ENCODE results near the gene CACNG4. TPM values are rescaled to one million over a fixed set of nuclear protein-coding genes. Genes with fewer than 3 reads are reported as not detected.
A peak's percentile ranks its signal among the peaks of the same experiment; 100 is the strongest.

Gene CACNG4
- total RNA-seq, 4 donors from 2014 or later, result 0.27 to 1.9 TPM; not detected in 2

DNA sequence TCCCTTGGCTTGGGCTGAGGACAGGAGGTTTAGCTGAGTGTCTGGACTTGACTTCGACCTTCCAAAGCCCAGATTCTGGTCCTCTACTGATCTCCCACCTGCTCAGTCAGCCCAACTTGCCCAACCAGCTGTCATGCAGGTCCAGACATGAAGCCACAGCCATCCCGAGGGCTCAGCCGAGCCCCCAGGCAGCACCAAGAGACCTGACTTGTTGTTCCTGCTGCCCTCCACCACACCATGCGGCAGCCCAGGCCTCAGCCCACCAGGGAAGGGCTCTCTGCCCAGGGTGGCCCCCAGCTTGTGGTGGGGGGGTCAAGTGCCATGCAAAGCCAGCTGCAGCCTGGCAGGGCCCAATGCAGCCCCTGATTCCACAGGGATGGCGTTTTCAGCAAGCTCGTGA lies 17.2 kb upstream of the CACNG4 start:
- H3K4me3 ChIP-seq, result no peak overlapping the region
- H3K36me3 ChIP-seq, result no peaks in the 10 kb centered on the region
- no peak overlapping the region for H3K27ac ChIP-seq
- WGBS, 2 donors (ENCODE audit: low coverage in 1 of 2), result 81 to 100% methylated on average over 1 to 5 of the region's 6 CpGs
- H3K27me3 ChIP-seq, result peaks cover 28% of the 10 kb centered on the region
- H3K9me3 ChIP-seq, result no peaks in the 10 kb centered on the region
- TF ChIP-seq POLR2AphosphoS5 (IDR thresholded peaks at IDR 0.05) (no peak), POLR2A (IDR thresholded peaks at IDR 0.05) (no peak), EP300 (IDR thresholded peaks at IDR 0.05; ENCODE audit: low read depth) (no peak)
- TF ChIP-seq, protein P1, sequence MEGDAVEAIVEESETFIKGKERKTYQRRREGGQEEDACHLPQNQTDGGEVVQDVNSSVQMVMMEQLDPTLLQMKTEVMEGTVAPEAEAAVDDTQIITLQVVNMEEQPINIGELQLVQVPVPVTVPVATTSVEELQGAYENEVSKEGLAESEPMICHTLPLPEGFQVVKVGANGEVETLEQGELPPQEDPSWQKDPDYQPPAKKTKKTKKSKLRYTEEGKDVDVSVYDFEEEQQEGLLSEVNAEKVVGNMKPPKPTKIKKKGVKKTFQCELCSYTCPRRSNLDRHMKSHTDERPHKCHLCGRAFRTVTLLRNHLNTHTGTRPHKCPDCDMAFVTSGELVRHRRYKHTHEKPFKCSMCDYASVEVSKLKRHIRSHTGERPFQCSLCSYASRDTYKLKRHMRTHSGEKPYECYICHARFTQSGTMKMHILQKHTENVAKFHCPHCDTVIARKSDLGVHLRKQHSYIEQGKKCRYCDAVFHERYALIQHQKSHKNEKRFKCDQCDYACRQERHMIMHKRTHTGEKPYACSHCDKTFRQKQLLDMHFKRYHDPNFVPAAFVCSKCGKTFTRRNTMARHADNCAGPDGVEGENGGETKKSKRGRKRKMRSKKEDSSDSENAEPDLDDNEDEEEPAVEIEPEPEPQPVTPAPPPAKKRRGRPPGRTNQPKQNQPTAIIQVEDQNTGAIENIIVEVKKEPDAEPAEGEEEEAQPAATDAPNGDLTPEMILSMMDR (IDR thresholded peaks at IDR 0.05), result no peak
- no peak for DNase-seq
- peaks cover 0 to 8% (median under 1%) of the 10 kb centered on the region in 4 donors for H3K4me1 ChIP-seq
- intact Hi-C loops (cut with DNase I; ENCODE audit: low total_unique reads) (no loop called here), in situ Hi-C loops (cut with MboI; ENCODE audit: low pct_ligation_motif_present in 1 of 4, low pct_unique_long_range_greater_than_20kb in 1 of 4, low sequenced_read_pairs in 3 of 4) (no loop called here)

DNA sequence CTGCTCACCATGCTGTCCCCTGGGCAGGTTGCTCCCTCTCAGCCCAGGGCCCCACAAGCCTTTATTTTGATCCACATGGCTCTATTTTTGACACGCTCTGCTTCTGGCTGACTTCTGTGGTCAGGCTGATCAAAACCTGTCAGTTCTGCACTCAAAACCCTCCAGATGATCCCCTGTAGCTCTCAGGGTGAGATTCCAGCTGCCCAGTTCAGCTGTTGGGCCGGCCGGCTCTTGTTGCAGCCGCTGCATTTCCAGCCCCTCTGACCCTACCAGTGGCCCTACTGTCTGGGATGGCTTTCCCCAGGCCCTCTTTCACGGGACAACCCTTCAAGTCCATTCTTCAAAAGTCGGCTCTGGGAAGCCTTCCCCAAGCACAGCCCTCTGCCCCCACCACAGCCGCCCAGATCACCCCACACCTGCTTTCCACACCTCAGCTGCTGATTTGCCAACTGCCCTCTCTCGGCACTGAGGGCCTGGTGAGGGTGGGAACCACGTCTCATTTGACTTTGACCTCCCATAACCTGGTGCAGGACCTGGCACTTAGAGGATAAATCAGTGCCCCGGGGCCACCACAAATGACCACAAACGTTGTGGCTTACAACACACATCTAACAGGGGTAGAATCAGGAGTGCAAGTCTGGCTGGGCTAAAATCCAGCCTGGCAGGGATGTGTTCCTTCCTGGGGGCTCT lies 16.3 kb upstream of the CACNG4 start:
- intact Hi-C loops (cut with DNase I; ENCODE audit: low total_unique reads), result no loop called here

DNA sequence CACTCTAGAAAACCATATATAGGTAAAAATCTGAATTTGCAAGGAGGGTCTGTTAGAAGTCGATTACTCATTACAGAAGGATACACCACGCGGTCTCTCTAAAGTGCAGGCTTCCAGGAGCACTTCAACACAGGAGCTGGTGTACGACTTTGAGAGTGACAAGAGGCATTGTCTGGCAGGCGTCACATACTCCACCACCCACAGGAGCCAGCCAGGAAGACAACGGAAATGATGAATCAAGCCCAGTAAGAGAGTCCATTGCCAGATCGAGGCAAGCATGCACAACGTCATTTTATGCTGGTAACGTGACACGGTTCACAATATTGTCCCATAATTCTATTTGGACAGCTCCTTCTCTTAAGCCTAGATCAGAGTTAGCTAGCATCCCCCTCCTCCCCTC lies 15.0 kb upstream of the CACNG4 start:
- 60 to 65% methylated on average over 1 to 10 of the region's 10 CpGs for WGBS, 2 donors (ENCODE audit: low coverage in 1 of 2)
- DNase-seq, result no peak
- TF ChIP-seq POLR2AphosphoS5 (IDR thresholded peaks at IDR 0.05) (peak in 1 of 3 donors; percentile 39), EP300 (IDR thresholded peaks at IDR 0.05; ENCODE audit: low read depth) (no peak)
- in situ Hi-C loops (cut with MboI; ENCODE audit: low pct_ligation_motif_present in 1 of 4, low pct_unique_long_range_greater_than_20kb in 1 of 4, low sequenced_read_pairs in 3 of 4), result no loop called here
- H3K27ac ChIP-seq, result no peak overlapping the region
- peaks cover 0 to 15% (median 3%) of the 10 kb centered on the region in 4 donors for H3K4me1 ChIP-seq
- H3K9me3 ChIP-seq, result no peaks in the 10 kb centered on the region
- no peaks in the 10 kb centered on the region for H3K36me3 ChIP-seq
- H3K4me3 ChIP-seq, result no peak overlapping the region
- H3K27me3 ChIP-seq, result peaks cover 15% of the 10 kb centered on the region
- intact Hi-C loops (cut with DNase I; ENCODE audit: low total_unique reads), result no loop called here

More for the DNA sequence above, 16.3 kb upstream of the CACNG4 start:
- H3K9me3 ChIP-seq, result no peaks in the 10 kb centered on the region
- H3K27ac ChIP-seq, result no peak overlapping the region
- TF ChIP-seq EP300 (IDR thresholded peaks at IDR 0.05; ENCODE audit: low read depth) (no peak), POLR2A (IDR thresholded peaks at IDR 0.05) (no peak), POLR2AphosphoS5 (IDR thresholded peaks at IDR 0.05) (no peak)
- TF ChIP-seq, protein P1 (IDR thresholded peaks at IDR 0.05), result no peak
- in situ Hi-C loops (cut with MboI; ENCODE audit: low pct_ligation_motif_present in 1 of 4, low pct_unique_long_range_greater_than_20kb in 1 of 4, low sequenced_read_pairs in 3 of 4), result no loop called here
- peaks cover 22% of the 10 kb centered on the region for H3K27me3 ChIP-seq
- peaks cover 0 to 15% (median 3%) of the 10 kb centered on the region in 4 donors for H3K4me1 ChIP-seq
- H3K36me3 ChIP-seq, result no peaks in the 10 kb centered on the region
- DNase-seq, result no peak
- whole genome bisulfite sequencing, 2 donors (ENCODE audit: low coverage in 1 of 2), result 74% methylated on average over 11 of the region's 11 CpGs; no CpG with 5 or more reads in 1 of the 2 donors
- no peak overlapping the region for H3K4me3 ChIP-seq

DNA sequence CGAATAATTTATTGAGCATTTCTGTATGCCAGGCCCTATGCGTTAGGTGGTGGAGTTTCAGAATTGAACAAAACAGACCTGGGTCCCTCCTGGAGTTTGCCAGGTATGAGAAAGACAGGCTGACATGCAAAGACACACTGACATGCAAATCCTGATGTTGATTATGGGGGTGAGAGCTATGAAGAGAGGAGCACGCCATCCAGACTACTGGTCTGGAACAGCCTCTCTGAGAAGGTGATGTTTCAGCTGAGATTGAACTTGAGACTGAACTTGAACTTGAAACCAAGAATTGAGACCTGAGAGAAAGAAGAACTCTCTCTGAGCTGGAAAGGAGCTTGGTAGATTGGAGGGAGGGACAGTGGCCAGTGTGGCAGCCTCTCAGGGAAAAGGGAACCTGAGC lies 14.2 kb upstream of the CACNG4 start:
- no peak overlapping the region for H3K4me3 ChIP-seq
- 91 to 100% methylated on average over 1 to 3 of the region's 3 CpGs for WGBS, 2 donors (ENCODE audit: low coverage in 1 of 2)
- H3K27ac ChIP-seq, result no peak overlapping the region
- H3K36me3 ChIP-seq, result no peaks in the 10 kb centered on the region
- TF ChIP-seq, protein P1 (IDR thresholded peaks at IDR 0.05), result no peak
- TF ChIP-seq EP300 (IDR thresholded peaks at IDR 0.05; ENCODE audit: low read depth) (no peak), POLR2AphosphoS5 (IDR thresholded peaks at IDR 0.05) (no peak), POLR2A (IDR thresholded peaks at IDR 0.05) (no peak)
- intact Hi-C loops (cut with DNase I; ENCODE audit: low total_unique reads), result no loop called here
- peaks cover 0 to 15% (median 3%) of the 10 kb centered on the region in 4 donors for H3K4me1 ChIP-seq
- DNase-seq, result no peak
- no peaks in the 10 kb centered on the region for H3K9me3 ChIP-seq
- in situ Hi-C loops (cut with MboI; ENCODE audit: low pct_ligation_motif_present in 1 of 4, low pct_unique_long_range_greater_than_20kb in 1 of 4, low sequenced_read_pairs in 3 of 4), result no loop called here
- H3K27me3 ChIP-seq, result peaks cover 14% of the 10 kb centered on the region
